GM10847 (cell line): ENCODE data around the gene CCDC78.

Experiments used
- POLR2A ChIP-seq: IDR thresholded peaks from 2 replicates; pipeline ENCODE4 v1.6.1; 2011; ENCODE audit not compliant: insufficient read length; ENCODE audit errors: extremely low read depth

Gene CCDC78

DNA sequence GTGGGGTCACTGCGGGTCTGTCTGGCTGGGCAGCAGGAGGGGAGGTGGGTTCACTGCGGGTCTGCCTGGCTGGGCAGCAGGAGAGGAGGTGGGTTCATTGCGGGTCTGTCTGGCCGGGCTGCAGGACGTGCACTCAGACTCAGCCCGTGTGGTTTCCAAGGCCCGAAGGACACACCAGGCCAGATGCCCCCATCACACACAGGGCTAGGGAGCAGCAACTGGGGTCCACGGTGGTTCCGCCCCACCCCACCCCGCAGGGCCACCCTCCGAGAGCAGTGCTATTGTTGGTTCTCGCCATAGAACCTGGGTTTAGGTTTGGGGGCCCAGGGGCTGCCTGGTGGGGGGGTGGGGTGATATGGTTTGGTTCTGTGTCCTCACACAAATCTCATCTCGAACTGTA is 20.4 kb upstream of the CCDC78 start:
- no peak for TF ChIP-seq POLR2A

DNA sequence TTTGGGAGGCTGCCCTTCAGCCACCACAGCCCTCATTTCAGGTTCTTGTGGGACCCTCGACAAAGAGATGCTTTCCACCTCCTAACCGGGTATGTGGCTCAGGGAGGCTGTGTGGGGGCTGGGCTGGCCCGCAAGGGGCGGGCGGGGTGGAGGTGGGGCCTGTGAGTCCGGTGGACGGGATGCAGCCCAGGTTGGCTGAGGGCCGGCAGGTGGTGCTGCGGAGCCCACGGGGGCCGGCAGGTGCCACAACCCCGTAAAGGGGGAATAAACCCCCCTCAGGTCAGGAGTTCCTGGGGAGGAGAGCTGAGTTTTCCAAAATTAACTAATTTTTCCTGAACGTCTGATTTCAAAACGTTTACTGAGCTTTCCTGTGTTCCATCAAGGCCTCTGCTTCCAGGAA is 19.5 kb upstream of the CCDC78 start:
- no peak for TF ChIP-seq POLR2A

DNA sequence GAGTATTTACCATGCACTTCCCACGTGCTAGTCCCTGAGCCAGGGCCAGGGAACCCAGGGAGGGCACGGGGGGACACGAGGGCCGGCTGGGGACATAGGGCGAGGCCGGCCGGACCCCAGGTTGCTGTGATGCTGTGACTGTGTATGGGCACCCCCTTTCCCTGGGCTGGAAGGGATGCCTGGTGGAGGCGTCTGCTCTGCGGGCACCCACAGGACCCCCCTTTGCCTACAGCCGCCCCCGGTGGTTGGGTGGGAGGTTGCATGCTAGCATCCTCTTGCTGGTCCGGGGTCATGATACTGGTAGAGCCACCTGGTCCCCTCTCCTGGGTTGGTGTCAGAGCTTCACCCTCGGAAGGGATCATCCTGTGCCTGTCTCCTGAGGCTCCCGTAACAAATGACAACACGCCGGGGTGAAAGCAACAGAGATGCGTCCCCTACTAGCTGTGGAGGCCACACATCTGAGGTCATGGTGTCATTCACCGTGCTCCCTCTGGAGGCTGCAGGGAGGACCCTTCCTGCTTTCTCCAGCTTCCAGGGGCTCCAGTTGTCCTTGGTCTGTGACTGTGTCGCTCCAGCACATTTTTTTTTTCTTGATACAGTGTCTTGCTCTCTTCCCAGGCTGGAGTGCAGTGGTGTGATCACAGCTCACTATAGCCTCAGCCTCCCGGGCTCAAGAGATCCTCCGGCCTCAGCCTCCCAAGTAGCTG is 17.7 kb upstream of the CCDC78 start:
- no peak for TF ChIP-seq POLR2A

DNA sequence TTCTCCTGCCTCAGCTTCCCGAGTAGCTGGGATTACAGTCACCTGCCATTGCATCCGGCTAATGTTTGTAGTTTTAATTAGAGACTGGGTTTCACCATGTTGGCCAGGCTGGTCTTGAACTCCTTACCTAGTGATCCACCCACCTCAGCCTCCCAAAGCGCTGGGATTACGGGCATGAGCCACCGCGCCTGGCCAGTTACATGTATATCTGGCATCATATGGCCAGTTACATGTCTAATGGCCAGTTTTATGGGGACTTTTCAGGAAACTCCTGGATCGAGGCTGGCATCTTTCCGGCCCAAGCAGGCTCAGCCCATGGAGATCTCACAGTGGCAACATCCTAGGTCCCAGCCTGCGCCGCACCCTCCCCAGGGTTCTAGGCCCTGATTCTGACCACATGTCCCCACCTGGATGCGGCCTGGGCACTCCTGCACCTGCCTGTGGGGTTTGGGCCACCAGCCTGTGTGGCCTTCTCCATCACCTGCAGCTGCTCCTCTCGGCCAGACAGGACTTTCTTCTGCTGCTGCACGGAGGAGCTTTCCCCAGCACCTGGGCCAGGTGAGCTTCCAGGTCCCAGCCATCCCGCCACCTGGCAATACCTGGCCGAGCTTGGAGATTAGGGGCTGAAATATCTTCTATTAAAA is 15.9 kb upstream of the CCDC78 start:
- no peak for TF ChIP-seq POLR2A

DNA sequence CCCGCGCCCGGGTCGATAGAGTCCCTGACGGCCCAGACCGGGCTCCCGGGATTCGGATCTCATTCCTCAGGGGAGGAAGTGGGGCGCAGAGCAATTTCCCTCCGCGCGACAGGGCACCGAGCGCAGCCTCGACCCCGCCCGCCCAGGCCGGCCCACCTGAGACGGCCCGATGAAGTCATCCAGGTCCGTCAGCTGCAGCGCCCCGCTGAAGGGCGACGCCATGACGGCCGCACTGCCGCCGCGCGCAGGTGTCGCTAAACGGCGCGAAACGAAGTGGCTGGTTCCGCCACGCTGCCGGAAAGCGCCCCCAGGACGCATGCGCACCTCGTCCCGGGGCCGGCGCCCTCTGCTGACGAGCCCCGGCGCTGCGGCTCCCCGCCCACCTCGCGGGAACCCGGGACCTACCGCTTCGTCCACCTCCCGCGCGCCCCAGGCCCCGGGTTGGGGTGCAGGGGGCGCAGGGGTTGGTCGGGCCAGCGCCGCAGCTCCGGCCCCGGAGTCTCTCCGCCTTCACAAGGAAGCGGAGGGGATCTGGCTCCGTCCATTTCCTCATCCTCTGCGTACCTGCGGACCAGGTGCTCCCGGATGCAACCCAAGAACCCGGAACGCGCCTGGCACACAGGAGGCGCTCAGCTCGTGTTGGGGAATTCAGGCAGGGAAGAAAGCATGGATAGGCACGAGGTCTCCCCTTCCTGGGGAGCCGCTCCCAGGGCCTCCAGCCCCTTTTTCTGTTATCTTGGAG is 14.7 kb upstream of the CCDC78 start, which contains the start of gene CIAO3:
CIAO3 (minus strand) TSS at position 234 of the 742 bp plus-strand sequence; CDS start at position 222, 12 bp downstream.
- no peak for TF ChIP-seq POLR2A

DNA sequence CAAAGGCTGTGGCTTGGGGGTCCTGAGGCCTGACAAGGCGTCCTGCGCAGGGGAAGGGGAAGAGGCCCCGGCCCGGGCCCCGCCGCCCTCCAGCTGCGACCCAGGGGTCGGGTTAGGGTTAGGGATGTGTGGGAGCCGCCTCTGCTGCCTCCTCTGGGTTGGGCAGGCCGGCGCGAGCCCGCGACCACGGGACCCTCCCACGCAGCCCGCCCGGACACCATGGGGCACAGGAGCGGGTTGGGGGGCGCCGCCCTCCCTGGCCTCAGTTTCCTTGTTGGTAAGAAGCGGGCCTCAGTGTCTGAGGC is 14.2 kb upstream of the CCDC78 start:
- TF ChIP-seq POLR2A, result no peak

DNA sequence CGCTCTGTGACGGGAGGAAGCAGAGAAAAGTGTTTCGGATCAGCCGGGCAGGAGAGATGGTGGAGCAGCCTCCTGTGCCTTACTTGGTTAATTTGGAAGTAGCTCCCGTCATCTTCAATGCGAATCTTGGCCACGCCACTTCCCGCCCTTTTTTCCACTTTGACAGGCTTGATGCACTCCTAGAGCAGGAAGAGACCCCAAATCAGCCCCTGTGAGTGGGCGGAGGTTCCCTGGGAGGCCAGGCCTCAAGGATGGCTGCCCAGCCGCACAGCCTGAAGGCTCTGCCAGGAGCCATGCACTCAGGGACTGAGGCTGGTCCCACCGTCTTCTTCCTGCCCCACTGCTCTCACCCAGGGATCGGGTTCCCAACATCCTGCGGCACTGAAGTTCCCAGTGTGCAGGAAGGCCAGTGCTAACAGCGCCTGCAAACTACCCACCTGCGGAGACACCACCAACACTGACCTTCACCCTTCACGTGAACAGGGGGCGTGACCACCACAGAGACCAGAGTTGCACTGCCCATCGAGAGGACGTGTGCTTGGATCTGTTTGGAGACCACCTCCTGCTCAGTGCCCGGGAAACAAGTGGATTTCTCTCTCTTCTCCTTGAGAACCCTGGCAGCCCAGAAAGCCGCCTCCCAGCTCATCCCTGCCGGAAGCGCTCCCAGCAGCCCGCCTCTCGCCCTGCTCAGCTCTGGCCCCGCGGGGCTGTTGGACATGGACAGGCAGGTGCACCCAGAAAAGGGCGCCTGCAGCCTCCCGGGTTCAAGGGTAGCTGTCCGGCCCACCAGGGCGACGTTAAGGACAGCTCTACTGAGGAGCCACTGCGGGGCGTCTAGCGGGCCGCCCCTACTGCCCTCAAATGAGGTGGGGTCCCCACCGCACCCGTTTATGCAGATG is 13.6 kb upstream of the CCDC78 start:
- no peak for TF ChIP-seq POLR2A

DNA sequence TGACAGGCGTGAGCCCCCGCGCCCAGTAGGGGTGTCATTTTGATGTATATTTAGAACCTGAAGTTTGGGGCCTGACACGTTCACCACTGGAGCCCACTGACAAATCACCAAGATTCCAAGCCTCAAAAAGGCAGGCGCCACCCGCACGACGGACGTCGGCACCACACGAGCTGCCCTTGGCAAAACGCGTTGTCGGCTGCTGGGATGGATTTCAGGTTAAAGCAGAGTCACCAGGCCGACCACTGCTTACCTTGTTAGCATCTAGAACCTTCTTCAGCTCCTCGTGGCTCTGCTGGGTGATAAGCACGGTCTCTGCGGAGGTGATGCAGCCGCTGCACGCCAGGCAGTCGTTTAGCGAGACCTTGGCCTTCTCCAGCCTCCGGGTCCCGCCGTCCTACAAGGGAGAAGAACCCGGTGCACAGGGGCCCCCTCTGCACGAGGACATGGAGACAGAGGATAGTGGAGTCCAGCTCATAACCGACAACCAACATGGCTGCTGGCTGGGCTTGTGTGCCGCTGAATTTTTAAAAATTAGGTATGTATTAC is 10.8 kb upstream of the CCDC78 start:
- no peak for TF ChIP-seq POLR2A

DNA sequence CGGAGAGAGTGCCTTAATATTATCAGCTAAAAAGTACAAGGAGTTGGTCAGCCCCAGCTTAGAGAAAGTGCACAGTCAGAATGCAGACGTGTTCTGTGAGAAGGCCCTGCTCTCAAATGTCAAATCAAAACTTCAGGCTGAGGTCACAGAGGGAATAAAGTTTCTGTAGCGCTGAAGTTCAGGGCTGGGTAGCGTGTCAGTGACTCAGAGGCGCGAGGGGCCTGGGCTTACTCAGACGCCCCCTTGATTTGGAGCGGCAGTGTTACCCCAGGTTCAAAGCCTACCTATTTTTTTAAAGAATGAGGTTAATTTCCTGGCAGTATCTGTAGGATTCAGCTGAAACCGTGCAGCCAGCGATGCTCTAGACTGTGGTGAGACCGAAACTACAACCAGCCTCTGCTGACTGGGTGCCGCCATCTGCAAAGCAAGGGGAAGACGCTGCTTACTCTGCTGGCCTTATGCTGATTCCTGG is 9.8 kb upstream of the CCDC78 start:
- TF ChIP-seq POLR2A, result no peak

DNA sequence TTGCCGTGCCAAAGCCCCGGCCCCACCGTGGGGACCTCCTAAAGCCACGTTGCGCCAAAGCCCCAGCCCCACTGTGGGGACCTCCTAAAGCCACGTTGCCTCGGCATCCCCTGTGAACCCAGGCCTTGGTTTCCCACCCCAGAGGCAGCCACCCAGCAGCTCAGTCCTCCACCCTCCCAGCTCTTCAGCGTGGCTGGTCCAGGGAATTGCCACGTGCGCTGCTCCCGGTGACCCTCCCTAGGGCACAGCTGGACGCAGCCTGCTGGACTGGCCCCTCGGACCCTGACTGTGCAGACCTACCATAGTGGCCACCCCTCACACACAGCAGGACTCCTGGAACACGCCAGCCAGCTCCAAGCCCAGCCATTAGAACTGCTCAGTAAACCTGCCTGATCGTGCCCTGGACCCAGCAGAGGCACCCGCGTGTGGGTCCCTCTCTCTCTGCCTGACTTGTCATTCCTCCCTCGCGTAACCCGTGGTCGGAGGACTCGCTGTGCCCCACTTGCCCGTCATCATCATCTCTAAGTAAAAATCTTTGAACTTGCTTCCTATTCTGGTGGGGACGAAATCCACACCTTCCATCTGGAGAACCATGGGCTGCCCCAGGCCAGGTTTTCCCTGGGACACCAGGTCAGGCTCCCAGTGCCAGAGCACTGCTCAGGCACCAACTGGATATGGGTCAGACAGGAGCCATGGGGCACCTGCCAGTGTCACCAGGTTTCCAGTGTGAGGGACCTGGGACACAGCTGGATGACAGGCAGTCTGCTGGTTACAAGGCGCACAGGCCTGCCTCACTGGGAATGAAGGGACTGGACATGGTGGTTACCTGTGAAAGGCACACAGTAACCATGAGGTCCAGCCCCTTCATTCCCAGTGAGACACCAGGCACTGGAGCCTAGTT is 9.0 kb upstream of the CCDC78 start:
- TF ChIP-seq POLR2A, result no peak

DNA sequence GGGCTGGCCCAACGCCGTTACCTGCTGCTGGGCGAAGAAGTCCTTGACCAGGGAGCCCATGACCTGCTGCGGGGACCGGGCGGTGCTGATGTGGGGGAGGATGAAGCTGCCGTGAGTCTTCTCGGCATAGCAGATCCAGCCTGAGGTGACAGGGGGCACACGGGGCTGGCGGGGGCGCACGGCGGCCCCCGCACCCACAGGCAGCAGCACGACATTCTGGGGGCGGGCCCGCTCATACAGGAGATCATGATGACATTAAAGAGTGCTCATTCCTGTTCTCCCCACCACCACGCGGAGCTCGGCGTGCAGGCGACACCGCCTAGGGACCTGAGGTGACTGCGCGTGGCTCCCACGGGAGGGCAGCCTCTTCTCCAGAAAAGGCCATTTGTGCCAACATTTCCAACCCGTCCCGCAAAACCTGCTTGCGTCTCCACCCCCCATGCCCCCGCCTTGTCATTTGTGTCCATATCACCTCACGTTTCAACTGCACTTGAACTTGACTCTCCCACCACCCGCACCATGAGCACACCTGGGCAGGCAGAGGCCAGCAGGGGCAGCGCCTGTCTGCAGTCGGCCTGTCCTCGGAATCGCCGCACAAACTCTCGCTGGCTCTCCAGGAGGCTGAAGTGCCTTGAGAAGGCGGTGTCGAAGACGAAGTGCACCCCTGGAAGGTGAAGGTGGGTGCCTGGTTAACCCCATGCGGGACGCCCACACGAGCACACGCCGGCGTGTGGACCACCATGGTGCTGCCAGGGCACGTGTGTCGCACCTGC is 8.2 kb upstream of the CCDC78 start:
- TF ChIP-seq POLR2A, result no peak

DNA sequence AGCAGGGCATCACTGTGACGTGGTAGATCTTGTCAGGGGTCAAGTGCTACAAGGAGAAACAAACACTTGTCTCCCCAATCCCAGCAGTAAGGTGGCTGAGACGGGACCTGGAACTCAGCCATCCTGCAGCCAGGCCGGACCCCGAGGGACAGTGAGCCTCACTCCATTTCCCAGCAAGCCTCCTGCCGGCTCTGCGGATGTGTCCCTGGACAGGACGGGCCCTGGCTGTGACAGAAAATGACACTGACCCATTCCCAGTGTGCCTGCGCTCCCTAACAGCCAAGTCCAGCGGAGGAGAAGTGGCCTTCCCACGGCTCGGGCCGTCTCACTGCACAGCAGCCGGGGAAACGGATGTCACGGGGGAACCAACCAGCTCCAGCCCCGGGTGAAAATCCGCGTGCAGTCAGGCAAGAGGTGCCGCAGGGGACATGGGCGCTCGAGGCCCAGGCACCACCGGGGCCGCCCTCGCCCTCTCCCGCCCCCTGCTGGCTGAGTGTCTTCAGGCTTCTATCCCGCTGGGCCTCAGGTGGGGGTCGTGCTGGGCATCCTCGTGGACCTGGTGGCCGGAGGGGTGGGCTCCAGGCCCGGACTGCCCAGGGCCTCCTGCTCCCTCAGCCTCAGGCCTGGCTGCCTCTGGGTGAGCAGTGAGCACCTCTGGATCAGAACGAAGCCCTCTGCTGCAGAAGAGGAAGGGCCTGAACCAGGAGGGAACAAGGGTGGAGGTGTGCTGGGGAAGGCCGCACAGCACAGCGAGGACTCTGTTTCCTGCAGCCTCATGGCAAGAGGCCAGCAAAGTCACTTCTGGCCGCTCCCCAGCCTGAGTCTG is 7.4 kb upstream of the CCDC78 start:
- no peak for TF ChIP-seq POLR2A
